ENCODE data around the gene MED19.

DNA sequence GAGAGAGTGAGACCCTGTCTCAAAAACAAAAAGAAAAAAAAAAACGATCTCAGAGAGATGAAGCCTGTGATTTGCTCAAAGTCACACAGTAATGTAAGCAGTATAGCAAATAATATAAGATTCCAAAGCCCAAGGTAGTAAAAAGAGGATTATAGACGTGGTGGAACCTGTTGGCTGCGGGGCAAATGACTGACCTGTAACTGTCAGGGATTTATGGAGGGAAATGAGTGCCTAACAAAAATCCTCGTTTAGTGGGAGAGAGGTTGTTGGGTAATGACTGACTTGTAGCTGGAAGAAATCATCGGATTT lies 55.2 kb downstream of the MED19 start:
- TF ChIP-seq CTCF (IDR thresholded peaks at IDR 0.05; ENCODE audit: borderline replicate concordance, extremely low read depth, low read length, poor library complexity, severe bottlenecking) (no peak), EZH2 (IDR thresholded peaks at IDR 0.05; ENCODE audit: borderline replicate concordance, low read depth, low read length, severe bottlenecking) (no peak)
